OCI-LY1 (cell line): Measurements from ENCODE around the gene MID2.

Source experiments
- H2AFZ ChIP-seq: fragments of 200-600 bp; sonication (generic), shearing (Covaris generic); 2 replicates; pipeline ENCODE4 v1.6.0; 2014; ENCODE audit warnings: antibody characterized with exemption, mild to moderate bottlenecking, low read length
- H3F3A ChIP-seq: fragments of 200-600 bp; sonication (generic), shearing (Covaris generic); 2 replicates; pipeline ENCODE4 v1.6.0; 2014; ENCODE audit warnings: mild to moderate bottlenecking, antibody characterized with exemption, low read length, moderate library complexity; ENCODE audit not compliant: insufficient read depth
- H3K27ac ChIP-seq: fragments of 200-600 bp; sonication (generic); 2 replicates; pipeline ENCODE4 v1.5.1; 2014; ENCODE audit warnings: low read length, mixed run types, mild to moderate bottlenecking, low read depth; ENCODE audit not compliant: poor library complexity, severe bottlenecking
- H3K27me3 ChIP-seq: fragments of 200-600 bp; sonication (generic); 2 replicates; pipeline ENCODE4 v1.6.0; 2014; ENCODE audit warnings: antibody characterized with exemption, mild to moderate bottlenecking, low read length, moderate library complexity; ENCODE audit not compliant: insufficient read depth
- H3K36me3 ChIP-seq: fragments of 200-600 bp; sonication (generic); 2 replicates; pipeline ENCODE4 v1.6.1; 2014; ENCODE audit warnings: mild to moderate bottlenecking, antibody characterized with exemption, low read length, moderate library complexity, mixed read lengths; ENCODE audit not compliant: insufficient read depth
- H3K4me1 ChIP-seq: fragments of 200-600 bp; sonication (generic); 2 replicates; pipeline ENCODE4 v1.5.1; 2014; ENCODE audit warnings: mild to moderate bottlenecking, low read length, moderate library complexity; ENCODE audit not compliant: insufficient read depth, severe bottlenecking
- H3K4me2 ChIP-seq: fragments of 200-600 bp; sonication (generic), shearing (Covaris generic); 2 replicates; pipeline ENCODE4 v1.6.1; 2014; ENCODE audit warnings: low read length
- H3K4me3 ChIP-seq: fragments of 200-600 bp; sonication (generic); 2 replicates; pipeline ENCODE4 v1.5.1; 2014; ENCODE audit warnings: low read length, low read depth, mild to moderate bottlenecking, mixed read lengths; ENCODE audit not compliant: poor library complexity, severe bottlenecking
- H3K79me2 ChIP-seq: fragments of 200-600 bp; shearing (Covaris generic); 2 replicates; pipeline ENCODE4 v1.6.1; 2016; ENCODE audit warnings: mixed run types, low read length, mixed read lengths; ENCODE audit not compliant: insufficient read depth
- H3K9ac ChIP-seq: fragments of 200-600 bp; sonication (generic), shearing (Covaris generic); 2 replicates; pipeline ENCODE4 v1.6.1; 2014; ENCODE audit warnings: mild to moderate bottlenecking, low read length, mixed read lengths
- H3K9me2 ChIP-seq: fragments of 200-600 bp; sonication (generic), shearing (Covaris generic); 2 replicates; pipeline ENCODE4 v1.6.1; 2014; ENCODE audit warnings: low read depth, mild to moderate bottlenecking, low read length, mixed read lengths
- H3K9me3 ChIP-seq: fragments of 200-600 bp; shearing (Covaris generic); 2 replicates; pipeline ENCODE4 v1.6.1; 2014; ENCODE audit warnings: low read length, mixed read lengths
- H4K20me1 ChIP-seq: fragments of 200-600 bp; sonication (generic), shearing (Covaris generic); 2 replicates; pipeline ENCODE4 v1.6.0; 2016; ENCODE audit warnings: mild to moderate bottlenecking, low read length; ENCODE audit not compliant: insufficient read depth
- CTCF ChIP-seq: fragments of 200-600 bp; sonication (generic), shearing (Covaris generic); IDR thresholded peaks from 2 replicates; pipeline ENCODE4 v1.5.1; 2017; ENCODE audit warnings: mild to moderate bottlenecking, antibody characterized with exemption, low read length, moderate library complexity, mixed read lengths
- EZH2 ChIP-seq: fragments of 200-600 bp; sonication (generic), shearing (Covaris generic); IDR thresholded peaks from 2 replicates; pipeline ENCODE4 v1.8.0; 2017; ENCODE audit warnings: borderline replicate concordance, mixed run types, mild to moderate bottlenecking, antibody characterized with exemption, low read length, moderate library complexity, mixed read lengths

Gene MID2

GRCh38 chrX:107924136-107924746 is 98.6 kb downstream of the MID2 start:
- Histone ChIP-seq H3K79me2 (no peaks in the 10 kb centered on the region), H3K4me3 (no peak overlapping the region), H3K27ac (no peak overlapping the region), H3K9ac (no peak overlapping the region), H3K4me2 (no peak overlapping the region), H2AFZ (no peak overlapping the region), H3F3A (no peaks in the 10 kb centered on the region), H3K27me3 (no peaks in the 10 kb centered on the region), H3K36me3 (no peaks in the 10 kb centered on the region), H3K9me2 (no peaks in the 10 kb centered on the region), H3K4me1 (no peaks in the 10 kb centered on the region), H4K20me1 (no peaks in the 10 kb centered on the region), H3K9me3 (no peaks in the 10 kb centered on the region)
- TF ChIP-seq CTCF, result no peak
- no peak for TF ChIP-seq EZH2

- no peaks in the 10 kb centered on the region for H3K9me3 ChIP-seq
- H4K20me1 ChIP-seq, result no peaks in the 10 kb centered on the region
- no peak overlapping the region for H3K4me2 ChIP-seq
- no peaks in the 10 kb centered on the region for H3K27me3 ChIP-seq
- no peaks in the 10 kb centered on the region for H3K4me1 ChIP-seq
- no peaks in the 10 kb centered on the region for H3F3A ChIP-seq
- no peaks in the 10 kb centered on the region for H3K9me2 ChIP-seq
- no peak overlapping the region for H3K4me3 ChIP-seq
- H3K79me2 ChIP-seq, result no peaks in the 10 kb centered on the region
- H3K36me3 ChIP-seq, result no peaks in the 10 kb centered on the region
- TF ChIP-seq EZH2 (no peak), CTCF (no peak)
- no peak overlapping the region for H3K27ac ChIP-seq
- H2AFZ ChIP-seq, result no peak overlapping the region
- H3K9ac ChIP-seq, result no peak overlapping the region
These were observed 108.6 kb downstream of the MID2 start for GRCh38 chrX:107934262-107934661.

- H3K4me2 ChIP-seq, result no peak overlapping the region
These were observed 109.5 kb downstream of the MID2 start for GRCh38 chrX:107935200-107935599.

More at GRCh38 chrX:107935200-107935599, 109.5 kb downstream of the MID2 start:
- Histone ChIP-seq H3K79me2 (no peaks in the 10 kb centered on the region), H3K27me3 (no peaks in the 10 kb centered on the region), H3K9ac (no peak overlapping the region), H3F3A (no peaks in the 10 kb centered on the region), H3K4me1 (no peaks in the 10 kb centered on the region), H2AFZ (no peak overlapping the region), H3K36me3 (no peaks in the 10 kb centered on the region), H4K20me1 (no peaks in the 10 kb centered on the region), H3K27ac (no peak overlapping the region), H3K9me3 (no peaks in the 10 kb centered on the region), H3K4me3 (no peak overlapping the region), H3K9me2 (no peaks in the 10 kb centered on the region)
- TF ChIP-seq EZH2 (no peak), CTCF (no peak)
